HEK293T (cell line): ENCODE results near the gene MCOLN1.

Experiments used
- CTCF ChIA-PET: fragments of 350-600 bp; formaldehyde crosslinking; extraction: SDS; loops from one replicate; lab custom pipeline; 2021; ENCODE audit warnings: antibody characterized with exemption, inconsistent platforms; lab: Yijun Ruan, JAX
- POLR2A ChIA-PET: fragments of 350-600 bp; formaldehyde crosslinking; extraction: SDS; loops from one replicate; lab custom pipeline; 2020; ENCODE audit warnings: antibody characterized with exemption, inconsistent platforms; lab: Yijun Ruan, JAX
- DNase-seq: peaks from one replicate; pipeline ENCODE4 v3.0.0; 2012; ENCODE audit warnings: mixed read lengths; ENCODE audit errors: extremely low spot score
- ARNT ChIP-seq: fragments of 450-650 bp; IDR thresholded peaks from 2 replicates; pipeline ENCODE4 v1.6.1; 2017; ENCODE audit warnings: mild to moderate bottlenecking
- BHLHE40 ChIP-seq: fragments of 450-650 bp; IDR thresholded peaks from 2 replicates; pipeline ENCODE4 v1.6.1; 2016; ENCODE audit warnings: mild to moderate bottlenecking, moderate library complexity, borderline replicate concordance
- CTBP1 ChIP-seq: fragments of 450-650 bp; IDR thresholded peaks from 2 replicates; pipeline ENCODE4 v1.6.1; 2016; ENCODE audit warnings: borderline replicate concordance
- ELF4 ChIP-seq: fragments of 450-650 bp; IDR thresholded peaks from 2 replicates; pipeline ENCODE4 v1.6.1; 2017; ENCODE audit warnings: antibody characterized with exemption
- FOXA1 ChIP-seq: fragments of 450-650 bp; IDR thresholded peaks from 2 replicates; pipeline ENCODE4 v1.6.1; 2016; ENCODE audit warnings: mild to moderate bottlenecking
- FOXK2 ChIP-seq: fragments of 450-650 bp; IDR thresholded peaks from 2 replicates; pipeline ENCODE4 v1.6.1; 2016; ENCODE audit warnings: mild to moderate bottlenecking
- FOXM1 ChIP-seq: fragments of 450-650 bp; IDR thresholded peaks from 2 replicates; pipeline ENCODE4 v1.6.1; 2017; ENCODE audit warnings: mild to moderate bottlenecking, borderline replicate concordance
- HDGF ChIP-seq: fragments of 450-650 bp; IDR thresholded peaks from 2 replicates; pipeline ENCODE4 v1.6.1; 2017; ENCODE audit warnings: antibody characterized with exemption, borderline replicate concordance
- L3MBTL2 ChIP-seq: fragments of 450-650 bp; conservative IDR thresholded peaks from 2 replicates; pipeline ENCODE4 v1.6.1; 2016; ENCODE audit warnings: mild to moderate bottlenecking
- LEF1 ChIP-seq: fragments of 450-650 bp; IDR thresholded peaks from 2 replicates; pipeline ENCODE4 v1.6.1; 2017; ENCODE audit warnings: mild to moderate bottlenecking, borderline replicate concordance
- NFRKB ChIP-seq: fragments of 450-650 bp; IDR thresholded peaks from 2 replicates; pipeline ENCODE4 v1.6.1; 2016; ENCODE audit warnings: mild to moderate bottlenecking, moderate library complexity
- PKNOX1 ChIP-seq: fragments of 450-650 bp; IDR thresholded peaks from 2 replicates; pipeline ENCODE4 v1.6.1; 2016
- SP1 ChIP-seq: fragments of 450-650 bp; IDR thresholded peaks from 2 replicates; pipeline ENCODE4 v1.6.1; 2017
- SUZ12 ChIP-seq: fragments of 450-650 bp; IDR thresholded peaks from 2 replicates; pipeline ENCODE4 v1.6.1; 2016; ENCODE audit warnings: mild to moderate bottlenecking
- TARDBP ChIP-seq: fragments of 450-650 bp; IDR thresholded peaks from 2 replicates; pipeline ENCODE4 v1.6.1; 2016
- ZNF384 ChIP-seq: fragments of 450-650 bp; IDR thresholded peaks from 2 replicates; pipeline ENCODE4 v1.6.1; 2016

Gene MCOLN1

DNA sequence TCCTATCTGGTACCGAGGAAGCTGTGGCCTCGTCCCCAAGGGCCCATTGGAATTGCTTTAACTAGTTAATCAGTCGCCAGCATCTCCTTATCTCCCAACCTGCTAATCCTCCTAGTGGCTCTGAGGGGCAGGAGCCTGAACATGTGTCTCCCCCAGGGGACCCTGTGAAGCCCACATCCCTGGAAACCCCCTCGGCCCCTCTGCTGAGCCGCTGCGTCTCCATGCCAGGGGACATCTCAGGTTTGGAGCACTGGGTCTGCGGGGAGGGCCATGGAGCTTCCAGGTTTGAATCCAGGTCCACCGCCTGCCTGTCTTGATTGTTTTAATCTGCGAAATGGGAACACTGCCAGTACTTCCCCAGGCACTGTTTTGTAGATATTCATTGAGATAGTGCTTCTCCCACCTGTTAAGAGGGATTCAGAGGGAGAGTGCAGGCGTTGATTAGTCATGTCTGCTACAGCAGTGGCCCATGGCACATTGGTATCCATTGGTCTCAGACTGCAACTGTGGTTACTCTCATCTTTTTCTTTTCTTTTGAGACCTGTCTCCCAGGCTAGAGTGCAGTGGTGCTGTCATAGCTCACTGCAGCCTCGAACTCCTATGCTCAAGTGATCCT is 19.5 kb downstream of the MCOLN1 start:
- POLR2A ChIA-PET, result no interaction called here
- TF ChIP-seq PKNOX1, result no peak
- TF ChIP-seq TARDBP, result no peak
- no peak for TF ChIP-seq FOXM1
- TF ChIP-seq SP1, result no peak
- TF ChIP-seq ZNF384, result no peak
- no peak for TF ChIP-seq BHLHE40
- TF ChIP-seq LEF1, result no peak
- CTCF ChIA-PET, result interaction anchor here (0.6 kb wide), 1 partner anchor 49 kb away, joined by 3 read pairs; no protein-coding TSS in a partner anchor
- DNase-seq, result no peak

GRCh38 chr19:7542556-7543348 is 20.3 kb downstream of the MCOLN1 start:
- CTCF ChIA-PET, result interaction anchor here (0.6 kb wide), 1 partner anchor 48 kb away, joined by 3 read pairs; no protein-coding TSS in a partner anchor
- POLR2A ChIA-PET, result no interaction called here
- DNase-seq, result no peak
- TF ChIP-seq ELF4, result no peak
- no peak for TF ChIP-seq SP1
- TF ChIP-seq HDGF, result no peak
- TF ChIP-seq CTBP1, result no peak
- no peak for TF ChIP-seq PKNOX1
- TF ChIP-seq FOXM1, result no peak
- TF ChIP-seq ARNT, result no peak
- no peak for TF ChIP-seq TARDBP
- TF ChIP-seq NFRKB, result no peak
- no peak for TF ChIP-seq FOXK2

DNA sequence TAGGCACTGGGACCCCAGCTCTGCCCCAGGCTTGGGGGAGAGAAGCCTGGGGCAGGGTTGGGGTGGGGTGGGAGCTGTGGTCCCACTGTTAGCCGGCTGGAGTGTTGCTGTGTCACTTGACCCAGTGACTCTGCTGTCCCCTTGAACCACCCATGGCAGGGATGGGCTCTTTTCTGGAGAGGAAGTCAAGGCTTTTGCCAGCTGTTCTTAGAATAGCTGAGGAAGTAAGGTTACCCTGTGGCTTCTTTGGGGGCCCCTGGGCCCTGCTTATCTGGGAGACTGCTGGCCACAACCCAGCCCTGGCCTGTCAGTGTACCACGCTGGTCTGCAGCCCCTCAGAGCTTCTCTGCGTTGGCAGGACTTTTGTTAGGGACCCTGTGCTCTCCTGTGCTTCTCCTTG is 22.2 kb downstream of the MCOLN1 start:
- no peak for DNase-seq
- TF ChIP-seq PKNOX1 (no peak), NFRKB (no peak), ELF4 (no peak), LEF1 (no peak), L3MBTL2 (no peak)
- ChIA-PET POLR2A (no interaction called here), CTCF (no interaction called here)

- ChIA-PET CTCF (no interaction called here), POLR2A (no interaction called here)
- no peak for DNase-seq
- TF ChIP-seq TARDBP (no peak), SP1 (no peak), NFRKB (no peak), ARNT (no peak), BHLHE40 (no peak), FOXK2 (no peak), FOXA1 (no peak), HDGF (no peak), PKNOX1 (no peak), SUZ12 (no peak), CTBP1 (no peak), ELF4 (no peak)
Observed at GRCh38 chr19:7545300-7545699, 22.9 kb downstream of the MCOLN1 start.

- no peak for TF ChIP-seq NFRKB
- TF ChIP-seq PKNOX1, result no peak
- no peak for TF ChIP-seq HDGF
- TF ChIP-seq LEF1, result no peak
- no peak for TF ChIP-seq ARNT
- TF ChIP-seq ZNF384, result no peak
- no peak for TF ChIP-seq SP1
- TF ChIP-seq FOXK2, result no peak
- TF ChIP-seq FOXM1, result no peak
- TF ChIP-seq ELF4, result no peak
- ChIA-PET CTCF (no interaction called here), POLR2A (interaction anchor here (0.6 kb wide), 1 partner anchor 22 kb away, joined by 3 read pairs; no protein-coding TSS in a partner anchor)
- no peak for DNase-seq
Observed at GRCh38 chr19:7545904-7546303, 23.5 kb downstream of the MCOLN1 start.
